ENCODE results near the gene KLHL36.

Gene KLHL36

DNA sequence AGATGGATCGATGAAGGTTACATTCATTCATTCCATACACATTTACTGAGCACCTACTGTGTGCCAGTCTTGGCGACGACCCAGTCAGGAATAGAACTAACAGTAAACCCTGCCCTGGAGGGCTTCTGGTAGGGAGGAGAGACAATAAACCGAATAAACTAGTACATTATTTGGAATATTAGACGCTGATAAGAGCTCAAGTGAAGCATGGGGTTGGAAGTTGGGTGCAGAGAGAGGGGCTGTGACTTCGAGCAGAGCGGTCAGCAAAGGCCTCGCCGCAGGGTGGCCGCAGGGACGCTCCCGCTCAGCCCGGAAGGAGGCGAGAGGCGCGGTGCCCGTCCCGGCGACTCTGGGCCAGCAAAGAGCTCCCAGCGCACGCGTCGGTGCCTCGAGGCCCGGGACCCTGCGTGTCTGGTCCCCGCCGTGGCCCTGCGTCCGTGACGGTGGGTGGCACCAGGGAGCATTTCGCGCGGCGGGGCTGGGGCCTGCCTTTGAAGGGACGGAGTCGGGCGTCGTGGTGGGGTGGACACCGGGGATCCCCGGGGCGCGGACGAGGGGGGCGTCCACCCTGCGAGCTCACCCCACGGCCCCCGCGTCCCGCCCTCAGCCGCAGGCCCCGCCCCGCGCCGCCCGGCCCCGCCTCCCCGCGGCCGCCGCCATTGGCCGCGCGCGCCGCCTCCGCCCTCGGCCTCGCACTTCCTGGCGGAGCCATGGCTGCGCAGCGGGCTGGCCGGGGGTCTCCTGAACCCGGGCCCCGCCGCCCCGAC is at the start of gene KLHL36:
Gene KLHL36, plus strand, starts transcription at position 684 of the 767 bp plus-strand sequence. CDS start 2,357 bp downstream, outside the sequence.
- DNase-seq, result peak; percentile 40

DNA sequence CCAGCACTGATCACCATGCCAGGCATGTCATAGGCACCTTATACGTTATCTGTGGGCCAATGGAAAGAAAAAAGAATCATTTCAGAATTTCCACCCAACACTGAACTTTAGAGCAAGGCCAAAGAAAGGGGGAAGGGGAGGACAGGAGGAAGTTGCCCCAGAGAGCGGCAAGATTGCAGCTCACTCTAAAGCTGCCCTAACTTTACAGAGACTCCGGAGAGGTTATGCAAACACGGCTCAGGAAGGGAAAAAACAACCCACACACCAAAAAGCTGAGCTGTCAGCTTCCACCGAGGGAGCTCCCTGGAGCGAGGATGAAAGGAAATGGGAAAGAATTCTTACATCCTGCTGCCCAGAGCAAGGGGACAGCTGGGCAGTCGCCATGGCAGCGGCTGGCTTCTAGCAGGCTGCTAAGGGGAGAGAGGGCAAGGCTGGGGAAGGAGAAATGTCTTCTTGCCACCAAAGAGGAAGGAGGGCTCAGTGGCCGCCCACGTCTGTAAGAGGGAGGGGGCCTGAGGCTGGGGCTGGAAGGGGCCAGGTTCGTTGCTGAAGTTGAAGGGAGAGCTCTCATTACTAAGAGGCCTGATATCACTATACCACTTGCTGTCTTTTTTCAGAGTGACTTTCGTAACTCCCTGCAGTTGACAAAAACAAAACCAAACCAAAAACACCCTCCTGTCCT is 48.6 kb upstream of the KLHL36 start:
- DNase-seq, result peak; percentile 63

DNA sequence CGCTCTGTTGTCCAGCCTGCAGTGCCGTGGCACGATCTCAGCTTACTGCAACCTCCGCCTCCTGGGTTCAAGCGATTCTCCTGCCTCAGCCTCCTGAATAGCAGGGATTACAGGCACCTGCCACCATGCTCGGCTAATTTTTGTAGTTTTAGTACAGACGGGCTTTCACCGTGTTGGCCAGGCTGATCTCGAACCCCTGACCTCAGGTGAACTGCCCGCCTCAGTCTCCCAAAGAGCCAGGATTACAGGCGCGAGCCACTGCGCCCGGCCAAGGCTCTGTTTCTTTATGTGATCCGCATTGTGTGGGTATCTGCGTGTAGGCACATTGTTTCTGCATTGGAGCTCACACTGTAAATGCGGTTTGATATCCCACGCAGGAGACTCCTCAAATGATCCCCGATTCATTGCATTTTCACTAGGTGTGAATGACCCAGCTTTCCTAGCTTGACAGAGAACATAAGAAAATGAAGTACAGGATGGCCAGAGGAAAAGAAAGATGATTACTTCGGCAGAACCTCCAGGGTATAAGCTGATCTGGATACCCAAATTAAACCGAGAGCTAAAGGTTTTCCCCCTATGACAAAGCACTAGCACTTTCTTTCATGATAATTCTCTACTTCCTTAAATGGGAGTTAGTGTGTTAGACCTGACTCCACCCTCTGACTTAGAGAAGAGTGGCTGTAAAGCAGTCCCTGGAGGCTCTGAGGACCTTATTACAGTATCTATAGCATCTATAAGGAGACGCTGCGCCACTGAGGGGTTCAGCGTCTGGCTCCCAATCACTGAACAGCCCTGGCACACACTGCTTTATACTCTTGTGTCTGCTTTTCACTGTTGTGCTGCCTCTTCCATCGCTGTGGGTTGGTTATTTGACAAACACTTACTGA is 47.7 kb upstream of the KLHL36 start:
- peak; percentile 35 for DNase-seq

DNA sequence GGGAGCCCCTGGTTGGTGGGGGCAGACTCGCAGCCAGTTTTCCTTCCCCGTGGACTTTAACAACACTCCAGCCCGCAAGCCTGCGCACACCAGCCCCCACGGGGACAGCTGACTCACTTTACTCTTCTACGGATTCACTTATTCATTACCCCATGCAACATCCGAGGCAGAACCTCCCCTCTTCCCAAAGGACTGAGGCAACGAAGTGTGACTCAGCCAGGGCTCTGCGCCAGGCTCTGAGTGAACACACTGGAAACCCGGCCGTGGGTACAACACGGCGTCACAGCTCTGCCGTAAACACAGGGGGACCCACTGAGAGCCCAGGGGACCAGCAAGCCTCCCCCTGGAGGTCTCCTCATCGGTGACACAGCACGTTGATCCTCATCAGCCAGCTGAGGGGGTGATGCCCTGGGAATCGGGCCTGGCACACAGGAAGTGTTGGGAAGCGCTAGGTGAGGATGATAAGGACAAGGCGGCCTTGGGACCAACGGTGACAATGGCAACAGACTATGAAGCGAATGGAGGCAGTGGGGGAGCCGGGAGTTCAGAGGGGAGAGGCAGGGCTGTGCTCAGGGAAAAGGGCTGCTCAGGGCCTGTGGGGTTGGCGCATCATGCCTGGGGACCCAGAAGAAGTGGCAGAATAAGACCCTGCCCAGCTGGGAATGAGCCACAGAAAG is 45.0 kb upstream of the KLHL36 start:
- no peak for DNase-seq

DNA sequence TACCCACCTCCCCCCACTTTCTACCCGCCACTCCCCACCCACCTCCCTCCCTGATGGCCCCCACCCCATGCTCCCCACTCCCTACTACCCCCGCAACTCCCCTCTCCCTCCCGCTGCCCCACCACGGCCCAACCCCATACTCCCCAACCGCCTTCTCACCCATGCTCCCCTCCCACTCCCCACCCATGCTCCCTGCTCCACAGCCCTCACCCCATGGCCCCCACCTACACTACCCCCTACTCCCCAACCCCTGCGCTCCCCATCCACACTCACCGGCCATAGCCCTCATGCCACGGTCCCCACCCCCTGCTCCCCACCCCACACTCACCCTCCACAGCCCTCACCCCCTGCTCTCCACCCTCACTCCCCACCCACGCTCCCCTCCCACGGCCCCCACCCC is 44.4 kb upstream of the KLHL36 start:
- DNase-seq, result no peak

DNA sequence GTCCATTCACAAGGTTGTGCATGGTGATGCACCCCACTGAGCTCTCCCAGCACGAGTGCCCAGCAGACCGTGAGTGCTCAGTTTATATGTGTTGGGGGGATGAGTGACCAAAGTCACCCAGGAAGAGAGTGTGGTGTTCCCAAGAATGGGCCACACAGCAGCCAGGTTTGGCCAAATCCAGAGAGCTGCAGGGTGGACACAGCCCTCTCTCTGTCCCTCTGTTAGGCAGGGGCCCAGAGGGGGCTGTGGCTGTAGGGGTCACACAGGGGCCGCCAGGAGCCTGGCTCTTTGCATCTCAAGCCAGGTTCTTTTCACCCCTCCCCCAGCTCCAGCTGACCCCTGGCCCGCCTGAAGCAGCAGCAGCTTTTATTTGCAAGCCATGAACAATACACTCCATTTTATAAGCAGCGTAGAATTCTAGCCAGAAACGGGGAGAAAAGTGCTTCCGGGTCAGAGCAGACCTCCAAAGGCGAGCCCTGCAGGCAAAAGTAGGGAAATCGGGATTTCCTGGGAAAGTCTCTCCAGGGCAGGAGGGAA is 43.8 kb upstream of the KLHL36 start:
- no peak for DNase-seq

DNA sequence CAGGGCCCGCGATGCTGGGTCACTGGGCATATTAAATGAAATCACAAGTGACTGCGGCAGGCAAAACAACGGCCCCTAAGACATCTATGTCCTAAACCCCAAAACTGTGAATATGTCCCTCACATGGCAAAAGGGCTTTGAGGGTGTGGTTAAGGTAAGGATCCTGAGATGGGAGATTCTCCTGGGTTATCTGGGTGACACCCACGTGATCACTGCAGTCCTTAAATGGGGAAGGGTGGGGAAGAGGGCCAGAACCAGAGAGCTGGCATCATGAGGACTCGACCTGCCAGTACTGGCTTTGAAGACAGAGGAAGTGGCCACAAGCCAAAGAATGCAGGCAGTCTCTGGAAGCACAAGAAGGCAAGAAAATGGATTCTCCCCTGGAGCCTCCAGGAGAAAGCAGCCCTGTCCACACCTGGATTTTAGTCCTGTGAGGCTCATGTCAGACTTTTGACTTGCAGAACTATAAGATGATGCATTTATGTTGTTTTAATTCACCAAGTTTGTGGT is 42.9 kb upstream of the KLHL36 start:
- DNase-seq, result no peak

DNA sequence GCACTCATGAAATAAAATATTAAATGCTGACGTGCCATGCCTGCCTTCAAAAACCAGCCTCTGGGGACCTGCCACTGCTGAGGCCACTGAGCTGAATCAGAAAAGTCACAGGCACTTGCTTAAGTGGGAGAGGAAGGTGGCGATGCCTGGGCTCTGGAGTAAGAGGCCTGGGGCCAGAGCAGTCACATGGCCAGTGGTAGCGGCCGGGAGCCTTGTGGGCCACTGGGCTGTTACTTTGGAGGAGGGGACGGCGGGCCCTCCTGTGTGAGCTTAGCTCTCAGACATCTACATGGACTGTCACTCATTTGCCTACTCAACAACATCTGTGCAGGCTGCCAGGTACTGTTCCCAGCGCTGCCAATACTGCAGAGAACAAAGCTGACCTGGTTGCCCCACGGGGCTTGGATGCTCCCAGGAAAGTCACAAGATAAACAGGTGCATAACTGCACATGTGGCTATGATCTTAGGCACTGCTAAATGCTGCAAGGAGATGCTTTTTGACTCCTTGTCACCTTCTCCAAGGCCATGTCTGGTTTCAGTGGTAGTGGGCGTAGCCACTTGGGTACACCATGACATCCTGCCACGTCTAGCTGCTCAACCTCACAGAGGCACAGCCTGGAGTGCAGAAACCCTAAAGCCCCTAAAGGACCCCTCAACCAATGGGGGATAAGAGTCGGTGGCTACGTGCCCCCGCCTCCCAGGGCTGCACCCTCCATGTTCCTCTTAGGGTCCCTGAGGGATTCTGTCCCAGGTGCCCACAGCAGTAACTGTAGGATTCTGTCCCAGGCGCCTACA is 42.0 kb upstream of the KLHL36 start:
- DNase-seq, result no peak

DNA sequence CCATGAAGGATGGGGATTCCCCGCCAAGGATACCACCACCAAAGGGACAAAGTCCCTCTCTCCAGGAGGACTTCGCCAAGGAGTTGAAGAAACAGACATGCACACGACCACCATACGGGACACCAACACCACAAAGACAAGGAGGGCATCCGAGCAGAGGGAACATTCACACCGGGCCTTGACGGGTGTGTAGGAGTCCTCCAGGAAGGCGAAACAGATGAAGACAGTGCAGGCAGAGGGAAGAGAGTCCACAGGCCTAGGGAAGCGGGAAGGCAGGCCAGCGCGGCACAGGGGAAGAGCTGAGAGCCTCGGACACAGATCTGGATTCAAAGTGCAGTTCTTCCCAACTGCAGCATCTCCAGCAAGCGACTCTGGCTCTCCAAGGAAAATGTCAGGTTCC is 41.2 kb upstream of the KLHL36 start:
- no peak for DNase-seq

DNA sequence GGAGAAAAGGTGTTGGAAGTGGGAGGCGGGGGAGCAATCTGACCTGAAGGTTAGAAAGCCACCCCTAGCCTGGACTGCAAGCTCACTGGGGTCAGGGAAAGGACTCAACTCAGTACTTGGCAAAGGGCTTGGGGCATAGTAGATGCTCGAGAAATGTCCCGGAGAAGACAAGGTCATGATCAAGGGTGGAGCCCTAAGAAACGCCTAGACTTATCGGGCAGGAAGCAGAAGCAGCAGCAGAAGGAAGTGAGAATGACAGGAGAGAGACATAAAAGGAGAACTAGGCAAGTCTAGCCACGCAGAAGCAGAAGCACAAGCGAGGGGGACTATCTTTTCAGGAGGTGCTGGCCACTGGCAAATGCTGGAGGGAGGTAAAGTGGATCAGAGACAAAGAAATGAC is 40.6 kb upstream of the KLHL36 start:
- DNase-seq, result no peak

DNA sequence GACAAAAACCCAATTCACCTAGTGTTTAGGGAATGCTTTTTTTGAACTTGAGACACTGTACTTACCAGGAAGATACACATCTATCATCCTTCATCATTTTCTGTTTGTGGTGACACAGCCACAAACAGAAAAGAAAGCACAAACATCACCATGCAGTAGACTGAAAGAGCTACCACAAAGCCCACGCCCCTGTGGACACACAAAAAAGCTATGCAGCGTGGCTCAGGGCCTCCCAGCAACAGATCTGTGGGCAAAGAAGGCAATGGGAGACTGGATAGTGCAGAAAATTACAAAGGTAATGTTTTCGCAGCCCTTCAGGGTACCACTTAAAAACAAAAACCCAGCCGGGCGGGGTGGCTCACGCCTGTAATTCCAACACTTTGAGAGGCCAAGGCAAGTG is 40.0 kb upstream of the KLHL36 start:
- DNase-seq, result no peak

DNA sequence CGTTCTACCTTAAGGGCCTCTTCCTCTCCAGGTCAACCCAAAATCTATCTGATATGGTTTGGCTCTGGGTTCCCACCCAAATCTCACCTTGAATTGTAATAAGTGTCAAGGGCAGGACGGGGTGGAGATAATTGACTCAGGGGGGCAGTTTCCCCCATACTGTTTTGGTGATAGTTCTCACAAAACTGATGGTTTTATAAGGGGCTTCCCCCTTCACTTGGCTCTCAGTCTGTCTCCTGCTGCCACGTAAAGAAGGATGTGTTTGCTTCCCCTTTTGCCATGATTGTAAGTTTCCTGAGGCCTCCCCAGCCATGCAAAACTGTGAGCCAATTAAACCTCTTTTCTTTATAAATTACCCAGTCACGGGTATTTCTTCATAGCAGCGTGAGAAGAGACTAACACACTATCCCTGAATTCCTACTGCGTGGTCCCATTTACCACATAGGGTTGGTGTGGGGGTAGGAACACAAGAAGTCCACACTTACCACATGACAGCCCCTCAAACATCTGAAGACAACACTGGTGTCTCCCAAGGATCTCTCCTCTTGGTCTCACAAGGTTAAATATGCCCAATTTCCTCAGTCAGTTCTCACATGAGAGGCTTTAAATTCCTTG is 38.6 kb upstream of the KLHL36 start:
- no peak for DNase-seq

DNA sequence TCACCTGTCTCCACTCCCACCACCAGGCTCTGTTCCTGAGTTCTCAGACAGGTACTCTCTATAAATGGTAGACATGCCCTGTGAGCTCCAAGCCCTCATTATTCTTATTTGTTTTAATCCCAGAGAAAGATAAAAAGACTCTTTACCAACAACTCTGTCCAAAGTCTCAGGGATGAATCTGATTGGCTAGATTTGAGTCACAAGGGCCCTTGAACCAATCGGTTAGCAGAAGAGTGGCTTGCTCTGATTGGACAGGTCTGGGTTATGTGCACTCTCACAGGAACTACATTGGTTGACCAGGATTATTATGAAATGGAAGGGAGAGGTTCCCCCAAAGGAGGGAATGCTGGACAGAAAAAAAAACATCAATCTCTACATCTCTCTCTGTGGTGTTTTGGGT is 37.9 kb upstream of the KLHL36 start:
- peak; percentile 4 for DNase-seq

DNA sequence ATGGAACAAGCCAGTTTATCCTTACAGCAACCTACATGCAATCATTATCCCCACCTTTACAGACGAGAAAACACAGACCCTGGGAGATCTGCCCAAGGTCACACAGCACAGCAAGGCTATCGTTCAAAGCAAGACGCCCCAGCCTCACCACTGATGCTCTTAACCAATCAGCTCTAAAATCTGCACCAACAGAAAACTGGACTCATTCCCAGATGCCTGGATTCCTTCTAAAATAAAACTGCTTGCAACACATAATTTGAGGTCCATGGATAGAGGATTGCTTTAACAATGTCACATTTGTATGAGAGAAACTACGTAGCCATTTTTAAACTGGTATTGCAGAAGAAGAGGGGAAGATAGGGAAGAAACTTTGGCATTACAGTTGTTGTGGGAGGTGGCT is 37.3 kb upstream of the KLHL36 start:
- no peak for DNase-seq

DNA sequence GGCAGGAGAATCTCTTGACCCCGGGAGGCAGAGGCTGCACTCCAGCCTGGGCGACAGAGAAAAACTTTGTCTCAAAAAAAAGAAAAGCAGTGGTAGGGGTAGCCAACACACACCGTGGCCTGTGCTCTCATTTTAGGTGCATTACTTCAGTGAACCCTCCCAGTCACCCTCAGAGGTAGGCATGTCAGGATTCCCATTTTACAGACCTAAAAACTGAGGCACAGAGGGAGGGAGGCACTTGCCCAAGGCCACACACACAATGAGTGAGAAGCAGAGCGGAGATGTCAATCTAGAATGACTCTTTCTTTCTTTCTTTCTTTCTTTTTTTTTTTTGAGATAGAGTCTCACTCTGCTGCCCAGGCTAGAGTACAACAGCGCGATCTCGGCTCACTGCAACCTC is 35.6 kb upstream of the KLHL36 start:
- DNase-seq, result no peak

DNA sequence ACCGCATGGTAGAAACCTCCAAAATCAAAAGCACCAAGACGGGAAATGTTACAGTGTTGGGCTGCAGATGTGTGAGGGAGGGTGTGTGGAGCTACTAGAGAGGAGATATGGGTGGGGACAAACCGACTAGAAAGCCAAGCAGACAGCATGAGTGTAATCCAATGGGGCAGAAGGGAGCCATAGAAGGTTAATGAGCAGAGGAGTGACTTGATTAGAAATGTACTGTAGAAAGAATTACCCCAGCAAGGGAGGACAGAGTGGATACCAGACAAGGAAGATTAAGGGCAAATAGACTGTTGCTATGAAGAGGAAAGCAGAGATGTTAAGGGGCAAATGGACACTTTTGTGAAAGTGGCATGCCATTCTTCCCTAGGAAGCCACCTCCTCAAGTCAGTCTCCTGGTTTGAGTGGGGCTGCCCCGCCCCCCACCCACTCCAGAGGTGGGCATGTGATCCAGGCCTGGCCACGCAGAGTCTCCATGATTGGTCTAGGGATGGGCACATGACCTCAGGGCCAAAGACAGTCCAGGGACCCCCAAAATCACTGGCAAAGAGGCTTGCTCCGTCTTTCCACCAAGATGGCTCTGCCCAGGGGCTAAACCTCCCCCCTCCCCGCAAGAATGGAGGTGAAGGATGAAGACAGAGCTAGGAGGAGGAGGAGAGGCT is 34.8 kb upstream of the KLHL36 start:
- DNase-seq, result no peak

DNA sequence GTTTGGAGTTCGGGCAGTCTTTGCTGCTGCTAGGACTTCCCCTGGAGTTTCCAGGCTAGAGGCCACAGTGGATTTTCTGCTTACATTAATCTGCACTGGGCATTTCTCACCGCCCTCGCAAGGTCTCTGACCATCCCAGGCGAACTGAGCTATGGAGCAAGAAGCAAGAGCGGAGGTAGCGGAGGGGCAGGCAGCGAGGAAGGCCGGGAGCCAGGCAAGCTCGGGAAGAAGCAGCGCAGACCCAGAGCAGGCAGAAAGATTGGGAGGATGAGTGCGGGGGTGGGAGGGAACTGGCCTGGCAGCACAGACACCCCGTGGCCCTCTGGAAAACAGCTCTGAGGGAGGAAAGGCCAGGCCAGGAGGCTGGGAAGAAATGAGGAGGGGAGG is 34.2 kb upstream of the KLHL36 start:
- DNase-seq, result no peak

DNA sequence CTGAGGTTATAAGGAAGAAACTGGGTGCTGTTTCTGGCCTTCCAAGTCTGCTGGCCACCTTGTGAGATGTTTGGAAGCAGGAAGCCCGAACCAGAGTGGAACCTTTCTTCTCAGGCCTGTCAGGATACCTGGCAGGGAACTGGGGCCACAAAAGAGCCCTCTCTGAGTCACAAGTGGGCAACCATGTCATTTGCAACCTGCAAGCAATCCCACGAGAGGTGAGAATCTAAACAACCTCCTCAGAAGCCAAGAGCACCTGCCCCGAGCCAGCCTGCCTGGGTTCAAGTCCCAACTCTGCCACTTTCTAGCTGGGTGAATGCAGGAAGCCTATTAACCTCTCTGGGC is 33.7 kb upstream of the KLHL36 start:
- no peak for DNase-seq

DNA sequence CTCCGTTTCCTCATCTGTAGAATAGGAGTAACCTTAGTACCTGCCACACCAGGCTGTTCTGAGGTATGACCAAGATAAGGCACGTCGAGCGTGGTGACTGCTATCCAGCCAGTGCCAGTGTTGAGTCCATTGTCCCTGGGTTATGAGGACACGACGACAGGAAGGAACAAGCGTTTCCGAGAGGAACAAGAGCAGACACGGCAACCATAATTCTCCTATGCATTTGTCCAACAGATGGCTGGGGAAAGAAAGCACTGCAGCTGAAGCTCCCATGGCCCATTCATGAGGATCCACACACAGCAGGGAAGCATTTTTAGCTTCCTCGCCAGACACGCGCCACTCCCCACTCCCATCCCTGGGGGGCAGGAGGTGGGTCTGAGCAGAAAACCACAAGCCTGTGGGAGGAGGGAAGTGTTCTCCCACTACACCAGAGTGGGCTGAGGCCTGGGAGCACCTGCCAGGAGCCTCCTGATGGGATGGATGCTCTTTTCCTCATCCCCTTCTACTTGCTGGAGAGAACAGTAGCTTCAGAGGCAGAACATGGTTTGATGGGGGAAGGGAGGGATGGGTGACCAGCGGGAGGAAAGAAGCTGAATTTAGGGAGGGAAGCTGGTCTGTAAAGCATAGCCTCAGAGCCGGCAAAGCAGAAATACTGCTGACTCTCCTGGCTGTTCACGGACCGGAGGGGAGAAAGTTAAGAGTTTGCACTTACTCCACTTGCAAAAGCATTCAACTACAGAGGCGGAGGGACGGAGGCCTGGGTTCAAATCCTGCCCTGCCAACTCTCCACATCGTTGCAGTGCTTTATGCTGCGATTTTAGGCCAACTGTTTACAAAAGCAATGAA is 33.1 kb upstream of the KLHL36 start:
- DNase-seq, result no peak

DNA sequence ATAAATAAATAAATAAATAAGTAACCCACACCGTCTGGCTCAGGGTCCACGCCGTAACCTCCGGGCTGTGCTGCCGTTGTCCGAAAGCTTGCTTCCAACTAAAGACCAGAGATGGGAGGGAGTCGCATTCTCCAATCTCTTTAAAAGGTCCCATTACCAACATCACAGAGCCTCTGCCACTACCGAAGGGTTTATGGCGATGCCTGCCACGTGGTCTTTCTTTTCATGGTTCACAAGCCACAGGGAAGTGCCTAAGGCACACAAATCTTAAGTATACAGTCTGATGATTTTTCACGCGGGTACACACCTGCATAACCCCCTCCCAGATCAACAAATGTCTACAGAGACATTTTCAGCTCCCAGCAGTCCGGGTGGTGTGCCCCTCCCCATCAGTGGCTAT is 31.8 kb upstream of the KLHL36 start:
- peak; percentile 36 for DNase-seq
